HG03442 (cell line): ENCODE data around the gene AGPAT3.
"Not testable (repeated sequence)": the region's sequence is repeated elsewhere in the genome, so short reads cannot be mapped to it uniquely, and the experiment has no call there.

Experiments
- ATAC-seq: cut with Tn5 transposase; IDR thresholded peaks from one replicate; pipeline ENCODE4 v1.9.1; 2021; ENCODE audit warnings: mild to moderate bottlenecking, moderate library complexity; ENCODE audit not compliant: unreplicated experiment

Gene AGPAT3

GRCh38 chr21:43864962-43865539, at the start of gene AGPAT3:
Gene AGPAT3 (plus strand): TSS chr21:43865223. CDS start chr21:43959682, 94,459 bp downstream.
- ATAC-seq: no peak

GRCh38 chr21:43815991-43816390, 49.0 kb upstream of the AGPAT3 start:
- ATAC-seq: no peak

GRCh38 chr21:43816611-43817071, 48.4 kb upstream of the AGPAT3 start:
- ATAC-seq: no peak

- no peak for ATAC-seq
These were observed 47.6 kb upstream of the AGPAT3 start for GRCh38 chr21:43817157-43818086.

GRCh38 chr21:43818685-43819084, 46.3 kb upstream of the AGPAT3 start:
- no peak for ATAC-seq

GRCh38 chr21:43819511-43820405, 45.3 kb upstream of the AGPAT3 start:
- no peak for ATAC-seq

- ATAC-seq: no peak
These were observed 44.6 kb upstream of the AGPAT3 start for GRCh38 chr21:43820466-43820865.

GRCh38 chr21:43822166-43822565, 42.9 kb upstream of the AGPAT3 start:
- ATAC-seq: not testable (repeated sequence)

GRCh38 chr21:43822741-43823140, 42.3 kb upstream of the AGPAT3 start:
- ATAC-seq: not testable (repeated sequence)

GRCh38 chr21:43824333-43825241, 40.4 kb upstream of the AGPAT3 start:
- ATAC-seq: no peak

GRCh38 chr21:43825242-43825935, 39.6 kb upstream of the AGPAT3 start:
- ATAC-seq: no peak

- ATAC-seq: no peak
These were observed 38.9 kb upstream of the AGPAT3 start for GRCh38 chr21:43825936-43826622.

GRCh38 chr21:43826623-43826974, 38.4 kb upstream of the AGPAT3 start:
- no peak for ATAC-seq

- ATAC-seq: no peak
These were observed 37.9 kb upstream of the AGPAT3 start for GRCh38 chr21:43827015-43827611.

- no peak for ATAC-seq
These were observed 35.9 kb upstream of the AGPAT3 start for GRCh38 chr21:43829161-43829560.

- no peak for ATAC-seq
These were observed 35.4 kb upstream of the AGPAT3 start for GRCh38 chr21:43829575-43830119.

- no peak for ATAC-seq
These were observed 32.9 kb upstream of the AGPAT3 start for GRCh38 chr21:43832158-43832550.

- no peak for ATAC-seq
These were observed 32.4 kb upstream of the AGPAT3 start for GRCh38 chr21:43832648-43833047.
